Measurements from ENCODE around the gene TNFSF15. TPM values are rescaled to one million over a fixed set of nuclear protein-coding genes. Genes with fewer than 3 reads are reported as not detected.

Gene TNFSF15
- total RNA-seq = 0.10 and 0.13 TPM in 2 replicates

GRCh38 chr9:114805670-114806525, at the start of gene TNFSF15:
Gene TNFSF15 (minus strand): TSS chr9:114806039. CDS start chr9:114806012, 27 bp downstream.

Other genes starting within 250 kb of the TNFSF15 start
- gene ATP6V1G1, start 218.3 kb downstream of the TNFSF15 start, total RNA-seq = 121 and 138 TPM in 2 replicates
- gene TMEM268, start 194.7 kb downstream of the TNFSF15 start, total RNA-seq = 1.9 and 2.3 TPM in 2 replicates
- gene TEX53, start 148.2 kb downstream of the TNFSF15 start, total RNA-seq = not detected in 2 replicates
- gene TEX48, start 123.8 kb downstream of the TNFSF15 start, total RNA-seq = not detected in 2 replicates
- gene TNFSF8, start 124.6 kb upstream of the TNFSF15 start, total RNA-seq = not detected in 2 replicates

Measured in mammary microvascular endothelial cell (primary cell).